Stimulated activated CD4-positive, alpha-beta T cell treated with anti-CD3 and anti-CD28 coated beads, Interleukin-15, amount 100 ng/mL, for 48 hours (primary cell): ENCODE measurements around the gene DLK2.
A peak's percentile ranks its signal among the peaks of the same experiment; 100 is the strongest.
"Not testable (repeated sequence)": the region's sequence is repeated elsewhere in the genome, so short reads cannot be mapped to it uniquely, and the experiment has no call there.

Experiments used
- DNase-seq, 2 donors: peaks; one replicate each; pipeline ENCODE4 v3.0.0-alpha.2; 2020; ENCODE audit warnings: low read depth in 2 of 2

The DLK2 gene

DNA sequence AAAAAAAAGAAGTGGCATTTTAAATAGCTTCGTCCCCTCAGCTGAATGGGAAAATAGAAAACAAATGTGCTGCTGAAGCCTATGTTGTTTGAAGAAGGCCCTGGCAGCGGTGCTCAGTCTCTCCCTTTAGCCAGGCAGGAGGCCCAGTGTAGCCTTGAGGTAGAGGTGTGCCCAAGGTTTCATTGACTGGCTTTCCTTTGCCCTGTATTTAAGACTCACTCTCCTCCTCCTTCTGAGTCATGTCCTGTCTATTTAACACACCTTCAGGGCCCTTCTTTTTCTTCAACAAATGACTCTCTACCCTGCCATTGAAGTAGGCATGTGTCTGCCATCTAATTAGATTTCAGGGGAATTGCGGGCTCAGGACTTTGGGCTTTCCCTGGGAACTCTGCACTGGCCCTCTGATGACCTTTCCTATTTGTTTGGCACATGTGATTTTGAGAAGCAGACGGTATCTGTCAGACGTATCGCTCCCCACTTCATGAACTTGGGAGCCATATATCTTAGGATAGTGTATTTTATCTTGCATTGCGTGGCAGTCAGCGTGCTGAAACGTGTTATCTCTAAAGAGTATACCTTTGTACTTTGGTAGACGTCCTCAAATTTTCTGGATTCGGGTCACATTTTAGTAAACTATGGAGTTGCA, 26.4 kb upstream of the DLK2 start:
- DNase-seq = no peak

DNA sequence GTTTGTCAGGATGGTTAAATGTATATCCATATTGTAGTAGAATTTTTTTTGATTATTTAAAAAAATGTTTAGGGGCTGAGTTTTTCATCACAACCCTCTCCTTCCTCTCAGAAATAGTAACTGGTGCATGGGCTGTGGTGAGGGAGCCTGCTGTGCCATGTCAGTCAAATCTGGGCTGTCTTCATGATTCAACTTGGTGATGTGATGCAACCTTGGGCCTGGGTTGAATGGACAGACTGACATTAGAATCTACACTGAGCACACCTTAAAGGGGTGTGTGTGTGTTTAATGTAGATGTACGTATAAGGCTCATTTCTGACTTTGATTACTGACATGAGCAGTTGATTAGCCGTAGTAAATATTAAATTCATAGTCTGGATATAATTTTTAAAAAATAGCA, 25.7 kb upstream of the DLK2 start:
- no peak for DNase-seq

DNA sequence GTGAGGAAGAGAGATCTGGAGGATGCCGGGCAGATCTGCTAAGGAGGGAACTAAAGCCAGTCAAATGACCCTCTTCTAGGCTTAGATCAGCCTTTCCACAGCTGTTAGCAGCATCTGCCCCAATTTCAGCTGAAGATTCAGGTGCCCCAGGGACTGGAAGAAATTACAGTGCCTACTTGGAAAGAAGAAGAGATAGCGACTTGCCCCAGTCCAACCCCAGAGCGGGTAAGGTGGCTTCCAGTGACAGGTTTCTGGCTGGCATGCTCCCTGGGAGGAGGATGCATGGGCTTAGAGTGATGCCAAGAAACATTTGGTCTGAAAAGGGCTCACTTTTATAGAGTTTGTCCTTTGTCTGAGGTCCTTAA, 22.6 kb upstream of the DLK2 start:
- no peak for DNase-seq

DNA sequence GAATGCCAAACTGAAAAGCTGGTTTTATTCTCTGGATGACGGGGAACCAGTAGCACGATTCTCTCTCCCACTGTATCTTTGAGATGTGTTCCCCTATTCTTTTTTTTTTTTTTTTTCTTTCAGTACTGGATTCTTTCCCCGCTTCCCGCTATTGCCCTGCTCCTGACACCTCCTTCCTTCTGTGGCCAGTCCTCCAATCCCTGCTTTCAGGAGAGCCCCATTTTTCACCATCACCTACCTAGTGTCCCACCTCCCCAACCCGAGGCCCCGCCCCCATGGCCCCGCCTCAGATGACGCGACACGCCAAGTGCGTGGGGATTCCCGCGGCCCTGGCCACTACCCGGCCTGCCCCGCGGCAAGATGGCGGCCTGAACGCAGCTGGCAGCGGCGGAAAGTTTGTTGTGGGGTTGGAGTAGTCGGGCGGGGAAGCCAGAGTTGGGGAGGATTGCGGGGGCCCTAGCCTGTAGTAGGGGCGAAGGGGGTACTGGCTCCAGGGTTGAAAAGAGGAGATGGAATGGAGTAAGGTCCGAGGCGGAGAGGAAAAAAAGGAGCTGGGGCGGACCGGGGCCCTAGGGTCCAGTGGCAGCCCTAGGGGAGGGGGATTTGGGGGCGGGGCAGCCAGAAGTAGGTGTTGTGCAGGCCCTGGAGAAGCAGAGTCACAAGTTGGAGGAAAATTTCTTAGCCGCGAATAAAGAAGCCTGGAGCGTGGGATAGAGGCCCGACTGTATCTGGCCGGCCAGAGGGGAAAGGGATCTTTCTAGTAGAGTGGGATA, 22.1 kb upstream of the DLK2 start, which contains the start of gene TJAP1:
Gene TJAP1, plus strand, starts transcription at position 336 of the 773 bp plus-strand sequence. CDS start 21,432 bp downstream, outside the sequence.
- DNase-seq = peak; percentile 87 to 98

DNA sequence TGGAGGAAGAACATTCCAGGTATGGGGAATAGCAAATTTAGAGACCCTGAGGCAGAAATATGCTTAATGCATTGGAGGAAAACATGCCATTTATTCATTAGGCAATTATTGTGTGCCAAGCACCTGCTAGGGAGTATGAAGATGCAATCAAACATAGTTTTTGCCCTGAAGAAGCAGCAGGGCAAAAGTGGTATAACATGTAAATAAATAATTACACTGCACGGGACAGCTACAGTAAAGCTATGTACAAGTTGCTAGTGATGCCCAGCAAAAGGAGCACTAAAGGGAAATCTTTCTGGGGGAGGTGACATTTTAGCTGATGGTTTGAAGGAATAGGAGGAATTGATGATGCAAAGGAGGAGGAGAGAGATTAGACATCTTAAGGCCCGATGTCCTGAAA, 21.4 kb upstream of the DLK2 start:
- no peak for DNase-seq

DNA sequence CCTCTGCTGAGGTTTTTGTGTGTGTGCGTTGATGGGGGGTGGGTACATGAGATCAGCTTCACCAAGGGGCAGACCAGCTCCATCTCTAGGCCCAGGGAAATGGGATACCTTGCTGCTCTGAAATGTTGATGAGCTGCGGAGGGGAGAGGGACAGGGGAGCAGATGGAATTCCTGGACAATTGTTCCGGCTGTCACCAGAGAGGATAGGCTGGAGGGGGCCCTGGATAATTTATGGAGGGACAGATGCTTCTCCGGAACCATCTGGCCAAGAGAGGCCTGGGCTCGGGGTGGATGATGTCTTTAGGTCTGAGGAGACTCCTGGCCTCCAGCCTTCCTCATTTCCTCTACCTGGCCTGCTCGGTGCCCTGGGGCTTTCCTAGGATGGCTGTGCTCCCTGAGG, 20.2 kb upstream of the DLK2 start:
- no peak for DNase-seq

DNA sequence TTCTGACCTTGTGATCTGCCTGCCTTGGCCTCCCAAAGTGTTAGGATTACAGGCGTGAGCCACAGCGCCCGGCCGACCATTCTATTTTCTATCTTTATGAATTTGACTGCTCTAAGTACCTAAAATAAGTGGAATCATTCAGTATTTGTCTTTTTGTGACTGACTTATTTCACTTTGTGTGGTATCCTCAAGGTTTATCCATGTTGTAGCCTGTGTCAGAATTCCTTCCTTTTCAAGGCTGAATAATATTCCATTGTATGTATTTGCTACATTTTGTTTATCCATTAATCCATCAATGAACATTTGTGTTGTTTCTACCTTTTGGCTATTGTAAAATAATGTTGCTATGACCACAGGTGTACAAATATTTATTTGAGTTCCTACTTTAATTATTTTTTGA, 17.2 kb upstream of the DLK2 start:
- DNase-seq = no peak

DNA sequence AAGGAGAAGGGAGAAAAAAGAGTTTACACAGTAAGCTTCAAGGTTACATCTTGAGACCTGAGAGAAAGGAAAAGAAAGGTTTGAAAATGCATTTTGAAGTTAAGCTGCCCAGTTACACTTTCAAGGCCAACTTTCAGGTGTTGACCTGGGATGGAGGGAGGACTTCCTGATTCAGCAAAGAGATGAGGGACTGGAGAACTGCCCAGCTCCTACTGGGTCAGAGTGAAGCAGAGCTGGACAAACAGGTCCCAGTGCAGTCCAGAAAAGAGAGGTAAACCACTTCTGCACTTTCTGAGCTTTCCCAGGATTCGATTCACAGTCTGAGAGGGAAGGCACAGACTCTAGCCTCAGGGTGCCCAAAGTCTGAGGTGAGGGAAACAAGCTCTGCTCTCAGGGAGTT, 16.1 kb upstream of the DLK2 start:
- no peak for DNase-seq

DNA sequence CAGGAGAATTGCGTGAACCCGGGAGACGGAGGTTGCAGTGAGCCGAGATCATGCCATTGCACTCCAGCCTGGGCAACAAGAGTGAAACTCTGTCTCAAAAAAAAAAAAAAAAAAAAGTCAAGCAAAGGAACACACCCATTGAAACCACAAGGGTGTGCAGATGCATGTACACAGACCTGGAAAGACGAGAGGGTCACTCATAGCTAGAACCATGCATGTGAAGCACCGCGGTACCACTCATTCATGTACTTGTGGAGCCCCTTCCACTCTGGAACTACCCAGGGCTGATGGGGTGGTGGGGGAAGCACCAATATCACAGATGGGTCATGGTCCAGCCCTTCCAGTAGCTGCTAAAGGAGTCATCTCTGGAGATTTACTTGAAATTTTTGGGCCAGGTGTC, 14.6 kb upstream of the DLK2 start:
- DNase-seq = no peak

DNA sequence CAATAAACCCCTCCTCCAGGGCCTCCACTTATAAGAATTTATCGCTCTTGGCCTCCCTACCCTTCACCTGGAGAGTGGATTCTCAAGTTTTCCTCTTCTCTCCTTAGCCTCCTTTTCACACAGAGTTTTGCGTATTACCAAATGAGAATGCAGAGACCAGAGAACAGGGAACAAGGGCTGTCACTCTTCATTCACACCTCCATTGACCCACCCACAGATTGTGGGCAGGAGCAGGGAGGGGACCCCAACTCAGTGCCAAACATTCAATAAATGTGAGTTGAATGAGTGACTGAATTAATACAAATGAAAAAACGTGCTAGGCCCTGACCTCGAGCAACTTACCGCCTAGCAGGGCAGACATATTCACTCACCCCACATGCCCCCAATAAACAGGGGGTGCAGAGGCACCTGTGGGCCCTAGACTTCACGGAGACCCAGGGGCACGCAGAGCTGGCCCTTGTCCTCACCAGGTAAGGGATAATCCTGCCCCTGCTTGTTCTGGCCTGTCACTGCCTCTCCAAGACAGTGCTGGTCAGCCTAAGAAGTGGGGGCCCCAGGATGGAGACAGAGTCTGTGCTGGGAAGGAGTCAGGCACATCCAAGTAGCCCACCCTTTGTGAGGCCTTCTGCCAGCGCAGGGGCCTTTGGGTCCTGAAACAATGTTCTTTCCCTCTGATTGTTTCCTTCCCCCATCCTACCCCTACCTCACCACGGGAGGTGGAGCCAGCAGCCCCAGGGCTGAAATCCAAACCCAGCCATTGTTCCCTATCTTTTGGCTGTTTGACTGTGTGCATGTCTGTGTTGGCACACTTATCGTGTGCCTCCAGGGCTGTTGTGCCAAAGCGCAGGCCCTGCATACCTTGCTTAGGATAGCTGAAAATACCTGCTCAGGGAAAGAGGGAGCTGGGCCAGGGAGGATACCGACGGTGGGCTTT, 13.7 kb upstream of the DLK2 start:
- no peak for DNase-seq

DNA sequence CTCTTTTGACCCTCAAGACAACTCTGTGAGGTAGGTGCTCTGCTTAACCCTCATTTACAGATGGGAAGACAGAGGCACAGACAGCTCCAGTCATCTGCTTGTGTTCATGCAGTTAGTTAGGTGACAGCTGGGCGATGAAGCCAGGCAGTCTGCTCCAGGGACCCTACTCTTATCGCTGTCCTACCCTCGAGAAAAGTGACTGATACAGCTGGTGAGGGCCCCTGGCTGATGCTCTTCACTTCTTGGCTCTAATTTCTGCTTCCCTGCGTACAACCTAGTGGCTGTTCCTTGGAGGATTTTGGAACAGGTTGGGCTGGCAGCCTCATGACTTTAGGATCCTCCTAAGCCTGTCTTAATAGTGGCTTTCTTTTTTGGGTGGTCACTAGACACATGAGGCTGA, 12.9 kb upstream of the DLK2 start:
- no peak for DNase-seq

DNA sequence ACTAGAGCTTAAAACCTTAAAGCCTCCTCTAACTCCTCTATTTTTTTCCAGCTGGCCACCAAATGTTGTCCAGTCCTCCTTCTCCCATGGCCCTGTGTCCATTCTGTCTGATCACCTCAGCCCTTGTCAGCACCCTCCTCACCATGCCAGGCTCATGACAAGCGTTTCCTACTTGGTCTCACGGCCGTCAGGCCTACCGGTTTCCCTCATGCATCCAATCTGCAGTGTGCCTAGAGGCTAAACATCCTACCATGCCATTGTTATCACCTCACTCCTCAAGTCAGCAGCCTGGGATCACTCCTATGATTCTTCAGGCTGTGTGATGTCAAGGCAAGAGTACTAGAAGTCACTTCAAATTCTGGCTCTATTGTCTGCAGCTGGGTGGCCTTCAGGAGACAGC, 12.4 kb upstream of the DLK2 start:
- DNase-seq = no peak

DNA sequence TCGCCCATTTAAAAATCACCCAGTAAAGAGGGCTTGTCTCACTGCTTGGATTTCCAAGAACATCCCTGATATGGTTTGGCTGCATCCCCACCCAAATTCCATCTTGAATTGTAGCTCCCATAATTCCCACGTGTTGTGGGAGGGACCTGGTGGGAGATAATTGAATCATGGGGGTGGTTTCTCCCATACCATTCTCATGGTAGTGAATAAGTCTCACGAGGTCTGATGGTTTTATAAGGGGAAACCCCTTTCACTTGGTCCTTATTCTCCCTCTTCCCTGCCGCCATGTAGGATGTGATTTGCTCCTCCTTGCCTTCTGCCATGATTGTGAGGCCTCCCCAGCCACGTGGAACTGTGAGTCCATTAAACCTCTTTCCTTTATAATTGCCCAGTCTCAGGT, 11.9 kb upstream of the DLK2 start:
- DNase-seq = not testable (repeated sequence)

DNA sequence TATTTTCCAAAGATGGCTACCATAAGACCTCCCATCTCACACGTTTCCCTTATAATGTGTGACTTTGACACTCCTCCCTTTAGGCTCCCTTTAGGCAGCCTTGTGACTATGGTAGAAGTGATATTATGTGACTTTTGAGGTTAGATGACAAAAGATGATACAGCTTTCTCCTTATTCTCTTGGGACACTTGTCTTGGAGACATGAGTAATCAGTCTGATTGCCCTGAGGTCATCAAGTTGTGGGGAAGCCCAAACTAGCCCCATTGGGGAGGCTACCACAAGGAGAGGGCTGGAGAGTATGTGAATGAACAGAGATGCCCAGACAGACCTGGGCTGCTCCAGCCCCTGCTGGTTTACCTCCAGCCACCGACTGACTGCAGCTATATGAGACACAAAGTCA, 10.6 kb upstream of the DLK2 start:
- DNase-seq = no peak

DNA sequence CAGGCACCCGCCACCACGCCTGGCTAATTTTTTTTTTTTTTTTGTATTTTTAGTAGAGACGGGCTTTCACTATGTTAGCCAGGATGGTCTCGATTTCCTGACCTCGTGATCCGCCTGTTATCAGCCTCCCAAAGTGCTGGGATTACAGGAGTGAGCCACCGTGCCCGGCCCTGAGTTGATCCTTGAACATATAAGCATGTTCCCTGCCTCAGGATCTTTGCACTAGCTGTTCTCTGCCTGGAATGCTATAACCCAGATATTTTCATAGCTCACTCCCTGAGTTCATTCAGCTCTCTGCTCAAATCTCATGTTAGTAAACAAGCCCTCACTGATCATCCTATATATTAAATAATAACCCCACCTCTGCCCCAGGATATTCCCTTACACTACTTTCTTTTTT, 9.0 kb upstream of the DLK2 start:
- no peak for DNase-seq

DNA sequence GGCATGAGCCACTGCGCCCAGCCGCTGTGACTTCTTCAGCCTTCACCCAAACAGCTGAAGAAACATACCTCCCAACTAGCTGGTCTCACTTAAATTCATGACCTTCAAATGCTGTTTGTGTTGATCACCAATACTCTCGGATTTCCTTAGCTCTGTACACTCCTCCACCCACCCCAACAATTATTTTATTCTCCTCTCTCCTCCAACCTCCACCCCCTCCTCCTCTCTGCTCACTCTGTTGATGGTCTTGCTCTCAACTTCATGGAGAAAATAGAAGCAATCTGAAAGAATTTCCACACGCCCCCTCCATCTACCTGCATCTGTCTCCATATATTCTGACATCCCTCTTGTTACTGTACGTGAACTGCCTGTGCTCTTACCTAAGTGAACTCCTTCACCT, 6.6 kb upstream of the DLK2 start:
- DNase-seq = no peak

DNA sequence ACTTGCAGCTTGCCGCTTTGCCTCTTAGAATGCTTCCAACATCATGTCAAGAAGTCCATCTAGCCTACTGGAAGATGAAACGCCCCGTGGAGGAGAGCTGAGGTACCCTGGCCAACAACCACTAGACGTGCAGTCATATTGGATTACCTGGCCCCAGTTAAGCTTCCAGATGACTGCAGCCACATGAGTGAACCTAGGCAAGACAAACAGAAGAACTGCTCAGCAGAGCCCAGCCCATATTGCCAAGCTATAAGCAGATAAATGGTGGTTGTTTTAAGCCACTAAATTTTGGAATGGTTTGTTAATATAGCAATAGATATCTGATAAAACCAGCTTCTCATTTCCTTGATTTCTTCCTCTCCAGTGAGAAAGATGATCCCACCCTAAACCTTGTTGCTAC, 4.7 kb upstream of the DLK2 start:
- no peak for DNase-seq

DNA sequence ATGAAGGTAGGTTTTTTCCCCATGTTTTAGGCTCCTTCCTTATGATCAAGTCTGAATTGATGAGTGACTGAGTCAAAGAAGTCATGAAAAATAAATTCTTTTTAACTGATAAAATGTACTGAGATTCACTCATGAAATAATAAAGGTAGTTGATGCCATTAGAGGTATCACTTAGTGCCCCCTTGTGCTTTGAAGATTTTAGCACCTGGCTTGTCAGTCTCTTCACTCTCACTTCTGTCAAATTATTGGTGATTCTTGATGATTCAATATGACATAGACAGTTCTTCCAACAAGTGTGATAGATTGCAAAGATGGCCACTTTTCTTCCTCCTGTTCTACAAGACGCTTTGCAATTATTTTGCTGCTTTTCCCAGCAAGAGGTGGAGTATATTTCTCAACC, 4.2 kb upstream of the DLK2 start:
- DNase-seq = no peak

DNA sequence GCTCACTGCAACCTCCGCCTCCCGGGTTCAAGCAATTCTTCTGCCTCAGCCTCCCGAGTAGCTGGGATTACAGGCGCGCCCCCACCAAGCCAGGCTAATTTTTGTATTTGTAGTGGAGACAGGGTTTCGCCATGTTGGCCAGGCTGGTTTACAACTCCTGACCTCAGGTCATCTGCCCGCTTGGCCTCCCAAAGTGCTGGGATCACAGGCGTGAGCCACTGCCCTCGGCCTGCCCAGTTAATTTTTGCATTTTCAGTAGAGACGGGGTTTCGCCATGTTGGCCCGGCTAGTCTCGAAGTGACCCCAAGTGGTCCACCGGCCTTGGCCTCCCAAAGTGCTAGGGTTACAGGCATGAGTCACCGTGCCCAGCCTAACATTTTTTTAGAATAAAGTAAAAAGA, 2.8 kb upstream of the DLK2 start:
- not testable (repeated sequence) for DNase-seq

DNA sequence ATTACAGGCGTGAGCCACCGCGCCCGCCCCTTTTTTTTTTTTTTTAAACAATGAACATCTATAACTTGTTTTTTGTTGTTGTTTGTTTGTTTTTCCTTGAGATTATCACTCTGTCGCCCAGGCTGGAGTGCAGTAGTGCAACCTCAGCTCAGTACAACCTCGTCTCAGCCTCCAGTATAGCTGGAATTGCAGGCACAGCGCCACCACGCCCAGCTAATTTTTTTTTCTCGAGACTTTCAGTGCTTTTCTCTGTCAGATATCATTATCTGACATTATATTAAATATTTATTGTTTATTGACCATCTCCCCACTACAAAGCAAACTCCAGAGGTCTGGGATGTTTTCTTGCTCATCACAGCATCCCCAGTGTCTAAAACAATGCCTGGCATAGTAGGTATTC, 2.3 kb upstream of the DLK2 start:
- no peak for DNase-seq

DNA sequence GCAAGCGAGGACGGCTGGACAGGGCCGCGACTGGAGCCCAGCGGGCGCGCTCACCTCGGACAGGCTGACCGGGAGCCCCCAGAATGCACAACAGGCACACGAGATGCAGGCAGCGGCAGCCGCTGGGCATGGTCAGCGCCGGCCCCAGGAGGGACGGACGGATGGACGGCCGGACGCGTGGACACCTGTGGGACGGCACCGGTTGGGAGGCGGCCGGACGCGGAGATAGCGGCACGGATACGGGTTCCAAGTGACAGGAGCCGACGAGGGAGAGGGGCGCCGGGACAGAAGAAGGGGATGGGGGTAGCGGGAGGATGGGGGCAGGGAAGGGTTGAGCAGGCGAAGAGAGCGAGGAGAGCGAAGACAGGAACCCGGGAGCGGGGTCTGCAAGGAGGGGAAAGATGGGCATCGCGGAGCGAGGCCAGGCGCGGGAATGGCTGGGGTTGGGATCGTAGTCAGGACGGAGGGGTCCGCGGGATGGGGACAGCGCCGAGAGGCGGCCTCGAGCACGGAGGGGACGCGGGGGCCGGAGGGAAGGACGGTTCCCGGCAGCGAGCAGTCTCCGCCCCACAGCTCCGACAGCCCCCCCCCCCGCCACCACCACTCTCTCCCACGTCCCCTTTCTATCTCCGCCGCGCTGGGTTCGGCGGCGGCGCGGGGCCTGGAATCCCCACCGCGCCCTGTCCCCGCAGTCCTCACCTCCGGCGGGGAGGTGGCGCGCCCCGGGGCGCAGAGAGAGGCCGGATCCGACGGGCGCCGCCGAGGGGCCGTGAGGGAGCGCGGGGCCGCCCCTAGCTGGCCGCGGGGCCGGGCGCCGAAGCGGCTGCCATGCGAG, 435 bp downstream of the DLK2 start:
- peak in 1 of 2 donors; percentile 9 for DNase-seq

DNA sequence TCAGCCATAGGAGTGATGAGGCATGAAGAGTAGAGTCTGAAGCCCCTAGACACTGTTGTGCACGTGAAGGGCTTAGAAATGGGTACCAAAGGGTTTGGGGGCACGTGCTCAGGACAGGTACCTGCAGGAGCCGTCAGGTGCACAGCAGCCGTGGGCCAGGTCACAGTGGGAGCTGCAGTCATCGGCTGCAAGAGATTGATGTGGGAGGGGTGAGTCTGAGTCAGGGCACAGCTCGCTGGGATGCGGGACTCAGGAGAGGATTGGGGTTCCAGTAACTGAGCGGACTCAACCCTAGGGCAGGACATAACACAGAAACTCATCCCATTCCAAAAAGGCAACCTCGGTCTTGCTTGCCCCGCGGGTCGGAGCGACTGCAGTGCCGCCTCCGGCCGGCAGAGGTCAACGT, 1.1 kb downstream of the DLK2 start:
- peak; percentile 16 to 54 for DNase-seq
